ENCODE results near the gene GRID2.

GRID2 gene

GRCh38 chr4:92988301-92988700 is 684.5 kb downstream of the GRID2 start:
- no peak for DNase-seq

- no peak for DNase-seq
Observed at GRCh38 chr4:92992758-92993157, 689.0 kb downstream of the GRID2 start.

GRCh38 chr4:92994727-92995126 is 691.0 kb downstream of the GRID2 start:
- DNase-seq: no peak

GRCh38 chr4:92996533-92996932 is 692.8 kb downstream of the GRID2 start:
- no peak for DNase-seq

DNA sequence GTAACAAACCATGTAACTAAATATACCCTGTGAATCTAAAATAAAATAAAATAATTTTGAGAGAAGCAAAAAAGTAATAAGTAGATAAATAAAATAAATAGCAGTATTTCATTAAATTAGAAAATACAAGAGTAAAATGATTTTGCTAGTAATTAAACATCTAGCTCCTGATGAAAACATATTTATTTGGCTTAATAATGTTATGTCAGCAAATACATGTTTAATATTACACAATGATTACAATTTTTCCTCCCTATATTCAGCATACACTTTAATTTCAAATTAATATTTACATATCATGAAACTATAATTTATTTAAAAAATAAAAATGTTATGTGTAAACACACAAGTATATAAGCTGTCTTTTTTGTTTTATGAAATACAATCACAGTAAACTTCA is 697.1 kb downstream of the GRID2 start:
- no peak for DNase-seq

DNA sequence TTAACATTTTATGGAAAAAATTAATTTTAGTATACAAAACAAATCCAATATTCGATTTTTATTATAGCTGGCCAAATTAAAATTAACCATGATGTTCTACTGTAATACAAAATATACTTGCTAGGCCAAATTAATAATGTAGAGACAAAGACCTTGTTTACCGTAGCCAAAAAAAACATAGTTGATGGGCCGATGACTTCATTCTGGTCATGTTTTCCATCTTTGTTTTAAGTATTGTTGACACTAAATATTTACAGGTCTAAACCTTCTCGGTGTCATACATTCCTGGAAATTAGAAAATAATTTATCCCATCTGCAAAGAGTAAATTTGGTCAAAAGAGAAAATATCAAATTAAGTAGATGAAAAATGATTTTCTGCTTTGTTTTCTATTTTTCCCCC is 698.5 kb downstream of the GRID2 start:
- no peak for DNase-seq

DNA sequence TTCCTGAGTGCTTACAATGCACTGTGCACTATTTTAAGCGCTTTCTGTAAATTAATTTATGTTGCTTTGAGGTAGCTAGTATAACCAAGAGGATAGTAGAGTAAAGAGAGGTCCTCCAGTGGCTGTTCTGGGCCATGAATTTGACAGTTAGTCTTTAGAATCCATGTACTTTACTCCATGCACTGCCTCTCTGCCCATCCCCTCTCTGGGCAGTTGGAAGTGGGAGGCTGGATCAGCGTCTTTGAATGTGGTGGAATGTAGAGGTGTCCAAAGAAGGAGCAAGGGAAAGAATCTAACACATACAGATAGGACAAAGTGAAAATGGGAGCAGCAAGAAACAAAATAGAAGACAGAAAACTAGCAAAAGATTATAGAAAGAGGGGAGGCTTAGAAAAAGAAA is 712.6 kb downstream of the GRID2 start:
- no peak for DNase-seq

- peak; percentile 1 for DNase-seq
Observed at GRCh38 chr4:93018243-93018642, 714.5 kb downstream of the GRID2 start.

DNA sequence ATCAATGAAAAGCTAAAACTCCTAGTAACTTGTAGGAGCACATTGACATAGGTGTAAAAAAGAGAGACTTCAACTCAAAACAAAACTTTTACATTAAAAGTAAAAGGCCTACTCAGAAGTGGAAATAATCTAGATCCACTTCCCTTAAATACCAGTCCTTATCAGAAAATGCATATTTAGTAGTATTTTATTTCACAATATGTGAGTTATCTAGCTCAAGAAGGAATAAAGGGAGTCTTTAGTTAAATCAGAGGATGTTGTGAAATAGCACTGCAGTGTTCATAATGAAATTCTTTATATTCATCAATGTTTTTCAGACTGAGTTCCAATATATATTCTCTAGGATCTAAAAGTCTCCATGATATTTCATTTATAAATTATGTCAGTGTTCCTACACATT is 715.0 kb downstream of the GRID2 start:
- peak; percentile 42 for DNase-seq

- DNase-seq: no peak
Observed at GRCh38 chr4:93029769-93030168, 726.0 kb downstream of the GRID2 start.

- DNase-seq: no peak
Observed at GRCh38 chr4:93030670-93031069, 726.9 kb downstream of the GRID2 start.

DNA sequence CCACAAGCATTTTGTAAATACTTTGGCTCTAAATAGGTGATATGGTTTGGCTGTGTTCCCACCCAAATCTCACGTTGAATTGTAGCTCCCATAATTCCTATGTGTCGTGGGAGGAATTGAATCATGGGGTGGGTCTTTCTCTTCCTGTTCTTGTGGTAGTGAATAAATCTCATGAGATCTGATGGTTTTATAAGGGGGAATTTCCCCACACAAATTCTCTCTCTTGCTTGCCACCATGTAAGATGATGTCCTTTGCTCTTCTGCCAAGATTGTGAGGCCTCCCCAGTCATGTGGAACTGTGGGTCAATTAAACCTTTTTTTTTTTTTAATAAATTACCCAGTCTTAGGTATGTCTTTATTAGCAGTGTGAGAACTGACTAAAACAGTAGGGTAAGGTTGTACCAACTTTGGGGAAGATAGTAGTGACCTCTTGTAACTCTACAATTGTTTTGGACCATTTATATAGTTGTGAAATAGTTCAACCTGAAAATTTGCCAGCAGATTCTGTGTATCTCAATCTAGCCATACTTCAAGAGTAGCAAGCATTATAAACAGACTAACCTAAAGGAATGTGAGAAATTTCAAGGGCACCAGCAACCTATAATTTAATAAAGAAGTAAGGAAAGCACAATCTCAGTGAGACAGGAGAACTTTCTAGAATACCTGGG is 727.8 kb downstream of the GRID2 start:
- DNase-seq: no peak

DNA sequence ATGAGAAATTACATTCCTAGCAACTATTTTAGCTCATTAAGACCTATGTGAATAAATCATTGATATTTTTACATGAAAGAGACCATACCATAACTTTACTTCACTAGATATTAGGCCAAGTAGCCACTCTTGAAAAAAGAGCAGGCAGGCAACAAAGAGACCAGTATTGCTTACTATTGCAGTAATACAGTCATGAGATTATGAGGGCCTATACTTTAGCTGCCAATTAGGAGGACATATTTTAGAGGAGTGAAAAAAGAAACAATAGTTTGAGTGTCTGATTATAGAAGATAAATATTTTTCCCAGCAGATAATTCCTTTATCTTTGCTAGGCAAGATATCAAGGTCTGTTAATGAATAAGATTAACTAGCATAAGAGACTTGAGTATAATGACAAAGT is 739.0 kb downstream of the GRID2 start:
- no peak for DNase-seq

- DNase-seq: no peak
Observed at GRCh38 chr4:93053140-93053539, 749.4 kb downstream of the GRID2 start.

- DNase-seq: no peak
Observed at GRCh38 chr4:93061826-93062225, 758.1 kb downstream of the GRID2 start.

DNA sequence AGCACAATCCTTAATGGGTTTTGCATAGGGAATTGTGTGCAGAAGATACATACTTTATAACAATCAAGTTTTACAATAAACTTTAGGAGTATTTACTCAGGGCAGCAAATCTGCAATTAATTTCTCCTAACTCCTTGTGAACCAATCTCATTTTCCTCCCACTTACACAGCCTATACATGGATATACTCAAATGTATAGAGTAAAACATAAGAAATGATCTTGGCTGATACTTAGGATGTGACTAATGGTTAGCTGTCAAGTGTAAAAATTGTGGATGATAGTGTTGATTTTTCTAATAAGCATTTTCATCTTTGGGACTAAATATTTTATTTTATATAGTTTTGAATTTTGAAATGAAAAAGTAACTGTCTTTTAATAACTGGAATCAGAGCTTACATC is 759.6 kb downstream of the GRID2 start:
- DNase-seq: no peak

DNA sequence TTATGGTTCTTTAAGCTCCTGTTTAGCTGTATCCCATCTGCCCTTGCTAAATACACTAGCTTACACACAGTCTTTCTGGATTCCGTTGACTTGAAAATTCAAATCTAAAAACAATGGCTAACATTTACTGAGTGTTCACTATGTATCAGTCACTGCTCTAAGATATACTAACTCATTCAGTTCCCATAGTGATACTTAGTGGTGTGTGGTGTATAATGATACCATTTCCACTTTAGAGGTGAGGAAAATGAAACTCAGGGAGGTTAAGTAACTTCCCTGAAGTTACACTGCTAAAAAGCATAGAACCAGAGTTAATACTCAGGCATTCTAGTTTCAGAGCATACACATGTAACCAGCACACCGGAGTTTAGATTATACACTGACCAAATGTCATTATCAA is 762.0 kb downstream of the GRID2 start:
- DNase-seq: no peak

- DNase-seq: no peak
Observed at GRCh38 chr4:93066749-93067148, 763.0 kb downstream of the GRID2 start.

DNA sequence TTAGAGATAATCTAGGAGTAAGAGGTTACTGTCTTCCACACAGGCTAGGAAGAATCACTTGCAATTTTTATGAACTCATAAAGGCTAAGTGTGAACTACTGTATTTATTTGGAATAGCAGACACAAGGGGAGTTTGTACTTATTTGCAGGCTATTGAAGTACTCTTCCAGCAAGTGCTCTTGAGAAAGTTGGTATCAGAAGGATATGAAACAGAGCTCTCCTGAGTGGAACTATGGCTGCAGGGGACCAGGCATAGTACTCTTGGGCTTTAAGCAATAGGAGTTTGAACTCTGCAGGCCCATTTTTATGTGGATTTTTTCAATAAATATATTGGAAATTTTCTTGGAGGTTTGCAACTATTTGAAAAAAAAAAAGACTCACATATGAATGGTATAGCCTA is 768.5 kb downstream of the GRID2 start:
- no peak for DNase-seq

DNA sequence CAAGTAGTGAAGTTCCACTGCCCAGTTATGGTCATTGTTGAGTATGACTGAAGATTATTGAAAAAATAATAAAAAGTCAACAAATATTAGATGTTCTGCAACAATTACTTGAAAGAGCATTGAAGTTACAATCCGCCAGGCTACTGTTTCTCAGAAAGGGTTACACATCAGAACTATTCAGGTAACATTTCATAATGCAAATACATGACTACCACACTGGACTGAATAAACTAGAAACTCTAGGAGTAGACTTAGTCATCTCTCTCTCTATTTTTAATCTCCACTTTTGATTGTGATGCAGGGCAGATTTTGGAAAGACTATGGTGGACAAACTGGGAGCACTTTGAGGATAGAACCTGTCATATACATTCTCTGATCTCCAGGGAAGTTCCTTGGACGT is 776.5 kb downstream of the GRID2 start:
- DNase-seq: no peak

DNA sequence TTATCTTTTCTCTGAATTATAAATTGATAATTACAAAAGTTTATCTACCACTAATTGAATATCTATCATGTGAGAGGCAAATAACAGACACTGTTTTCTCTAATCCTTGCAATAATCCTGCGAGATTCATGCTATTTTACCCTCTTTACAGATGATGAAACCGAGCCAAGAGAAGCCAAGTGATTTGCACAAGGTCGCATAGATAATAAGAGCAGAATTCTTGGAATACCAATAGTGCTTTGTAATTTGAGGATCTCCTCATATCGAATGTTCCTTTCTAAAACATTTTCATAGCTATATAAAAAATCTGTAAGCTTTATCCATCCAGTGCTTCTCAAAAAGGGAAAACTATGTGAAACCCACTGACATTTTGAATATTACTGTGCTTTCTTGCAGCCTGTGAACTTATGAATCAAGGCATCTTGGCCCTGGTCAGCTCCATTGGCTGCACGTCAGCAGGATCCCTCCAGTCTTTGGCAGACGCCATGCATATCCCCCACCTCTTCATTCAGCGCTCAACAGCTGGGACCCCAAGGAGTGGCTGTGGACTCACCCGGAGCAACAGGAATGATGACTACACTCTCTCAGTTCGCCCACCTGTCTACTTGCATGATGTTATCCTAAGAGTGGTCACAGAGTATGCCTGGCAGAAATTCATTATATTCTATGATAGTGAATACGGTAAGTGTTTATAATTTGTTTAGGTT is 781.0 kb downstream of the GRID2 start:
- no peak for DNase-seq

DNA sequence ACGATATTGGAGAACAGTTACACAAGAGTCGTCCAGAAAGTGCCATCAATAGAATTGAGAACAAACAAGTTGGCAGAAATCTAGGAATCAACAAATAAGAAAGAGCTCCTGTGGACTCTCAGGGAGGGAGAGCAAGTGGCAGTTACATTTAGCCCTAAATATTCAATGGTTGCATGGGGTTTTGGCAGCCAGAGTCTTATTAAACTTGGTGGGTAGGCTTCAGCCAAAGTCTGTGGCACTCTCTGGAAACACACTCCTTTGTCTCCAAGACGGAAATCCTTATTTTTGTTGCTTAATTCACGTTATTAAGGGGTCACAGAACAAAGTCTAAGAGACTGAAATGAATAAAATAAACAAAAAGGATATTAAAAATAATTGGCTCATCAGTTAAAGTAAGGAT is 782.6 kb downstream of the GRID2 start:
- no peak for DNase-seq

DNA sequence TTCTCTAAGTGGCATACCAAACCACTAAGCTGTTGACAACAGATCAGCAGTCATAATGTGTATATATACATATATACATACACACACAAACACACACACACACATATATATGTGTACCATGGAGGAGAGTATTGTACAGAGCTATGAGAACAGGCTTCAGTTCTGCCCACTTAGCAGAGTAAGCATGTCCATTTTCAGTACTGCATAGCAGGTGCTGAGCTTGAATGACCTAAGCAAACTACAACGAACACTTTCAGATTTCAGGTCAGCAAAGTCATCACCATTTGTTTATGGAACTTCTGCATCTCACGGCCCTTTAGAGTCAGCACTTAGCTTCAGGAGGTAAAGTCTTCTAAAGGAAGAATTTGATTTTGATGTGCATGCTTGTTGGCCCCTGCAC is 789.0 kb downstream of the GRID2 start:
- DNase-seq: no peak

DNA sequence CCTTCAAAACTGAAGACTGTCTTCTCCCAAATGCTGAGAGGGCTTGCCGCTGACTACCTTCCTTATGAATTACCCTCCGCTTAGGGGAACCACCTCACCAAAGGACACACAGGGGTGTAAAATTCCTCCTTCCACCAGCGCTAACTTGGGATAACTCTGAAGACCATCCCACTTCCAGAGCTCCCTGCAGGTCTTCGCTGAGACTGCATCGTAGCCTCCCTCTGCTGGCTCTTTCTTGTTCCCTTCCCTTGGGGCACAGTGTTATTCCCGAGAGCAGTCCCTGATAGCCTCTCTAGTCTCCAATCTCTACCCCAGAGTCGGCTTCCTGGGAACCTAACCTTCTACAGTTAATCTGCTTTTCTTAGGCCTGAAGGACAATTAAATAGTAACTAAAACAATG is 799.3 kb downstream of the GRID2 start:
- no peak for DNase-seq

- DNase-seq: no peak
Observed at GRCh38 chr4:93116624-93117023, 812.9 kb downstream of the GRID2 start.
